OCI-LY7 (cell line): ENCODE measurements around the gene OAS3. TPM values are rescaled to one million over a fixed set of nuclear protein-coding genes. Genes with fewer than 3 reads are reported as not detected.

Experiments used
- BruUV-seq: library from RNA; stranded (reverse); fragments of 400-500 nt; replicated peaks from 2 replicates; lab custom pipeline; 2021; lab: Mats Ljungman, UMichigan
- CTCF ChIA-PET: fragments of 300-600 bp; sonication (Branson Sonifier 250); formaldehyde crosslinking; loops from one replicate; lab custom pipeline; 2022; ENCODE audit warnings: antibody characterized with exemption; ENCODE audit not compliant: unreplicated experiment; lab: Charles Lee
- POLR2A ChIA-PET: fragments of 300-600 bp; sonication (Branson Sonifier 250); formaldehyde crosslinking; loops from one replicate; lab custom pipeline; 2022; ENCODE audit warnings: antibody characterized with exemption; lab: Charles Lee
- DNase-seq: peaks from one replicate; pipeline ENCODE4 v3.0.0-alpha.2; 2015; ENCODE audit warnings: low spot score
- H2AFZ ChIP-seq: fragments of 200-600 bp; sonication (generic), shearing (Covaris generic); 2 replicates; pipeline ENCODE4 v1.6.1; 2014; ENCODE audit warnings: mild to moderate bottlenecking, antibody characterized with exemption, low read length, moderate library complexity
- H3K27ac ChIP-seq: fragments of 200-600 bp; sonication (generic); 2 replicates; pipeline ENCODE4 v1.5.1; 2014; ENCODE audit warnings: mixed run types, low read depth, mild to moderate bottlenecking, moderate library complexity, low read length, inconsistent platforms; ENCODE audit not compliant: poor library complexity, severe bottlenecking
- H3K36me3 ChIP-seq: fragments of 200-600 bp; sonication (generic); 2 replicates; pipeline ENCODE4 v1.6.1; 2014; ENCODE audit warnings: mild to moderate bottlenecking, antibody characterized with exemption, low read length, moderate library complexity, mixed read lengths; ENCODE audit not compliant: insufficient read depth
- H3K4me1 ChIP-seq: fragments of 200-600 bp; sonication (generic); 2 replicates; pipeline ENCODE4 v1.5.1; 2014; ENCODE audit warnings: mild to moderate bottlenecking, low read length; ENCODE audit not compliant: insufficient read depth, poor library complexity, severe bottlenecking
- H3K4me2 ChIP-seq: fragments of 200-600 bp; sonication (generic); 2 replicates; pipeline ENCODE4 v1.6.1; 2014; ENCODE audit warnings: mild to moderate bottlenecking, low read length
- H3K4me3 ChIP-seq: fragments of 200-600 bp; sonication (generic); 2 replicates; pipeline ENCODE4 v1.5.1; 2014; ENCODE audit warnings: mild to moderate bottlenecking, low read depth, low read length; ENCODE audit not compliant: poor library complexity, severe bottlenecking
- H3K79me2 ChIP-seq: fragments of 200-600 bp; sonication (generic); 2 replicates; pipeline ENCODE4 v1.6.1; 2016; ENCODE audit warnings: low read depth, mild to moderate bottlenecking, low read length, moderate library complexity, mixed read lengths; ENCODE audit not compliant: insufficient read depth
- H3K9me2 ChIP-seq: fragments of 200-600 bp; sonication (generic); 2 replicates; pipeline ENCODE4 v1.6.1; 2016; ENCODE audit warnings: mild to moderate bottlenecking, low read length, mixed read lengths; ENCODE audit not compliant: insufficient read depth
- H3K9me3 ChIP-seq: fragments of 200-600 bp; sonication (generic); 2 replicates; pipeline ENCODE4 v1.6.1; 2014; ENCODE audit warnings: mild to moderate bottlenecking, mixed run types, low read length, mixed read lengths
- H4K20me1 ChIP-seq: fragments of 200-600 bp; sonication (generic); 2 replicates; pipeline ENCODE4 v1.6.1; 2014; ENCODE audit warnings: mild to moderate bottlenecking, antibody characterized with exemption, low read length, moderate library complexity, mixed read lengths; ENCODE audit not compliant: insufficient read depth
- CTCF ChIP-seq: fragments of 200-600 bp; sonication (generic); conservative IDR thresholded peaks from 2 replicates; pipeline ENCODE4 v1.5.1; 2014; ENCODE audit warnings: mild to moderate bottlenecking, antibody characterized with exemption, low read length, moderate library complexity, mixed read lengths
- EZH2phosphoT487 ChIP-seq: fragments of 200-600 bp; sonication (generic); IDR thresholded peaks from 2 replicates; pipeline ENCODE4 v1.6.1; 2018; ENCODE audit warnings: low read depth, borderline replicate concordance, mild to moderate bottlenecking, mixed run types, antibody characterized with exemption, low read length, moderate library complexity, mixed read lengths
- intact Hi-C: fragments of 100-400 bp; cut with micrococcal nuclease; formaldehyde crosslinking; loops from one replicate; pipeline ENCODE4 v1.10.0; 2022; ENCODE audit not compliant: unreplicated experiment
- total RNA-seq, 2 experiments: library from RNA; depleted of rRNA in 1 of 2; stranded (reverse); fragments of >200 nt in 1 of 2; shearing (Covaris generic) in 1 of 2; gene quantifications; 2 replicates each; pipeline ENCODE4 v1.2.3, GENCODE V29; 2014 to 2022

OAS3 gene
- total RNA-seq, 2 experiments from 2014 or later: 0.79 to 9.2 TPM

GRCh38 chr12:112900298-112901145 lies 37.8 kb upstream of the OAS3 start:
- no peaks in the 10 kb centered on the region for H3K9me3 ChIP-seq
- H2AFZ ChIP-seq: no peak overlapping the region
- peaks cover 45% of the 10 kb centered on the region for H3K4me1 ChIP-seq
- H3K4me3 ChIP-seq: no peak overlapping the region
- peak overlapping the region; percentile 13; the same call in 1 of the 2 replicates for H3K4me2 ChIP-seq
- intact Hi-C loops: loop anchor here (2.0 to 10.0 kb wide), 4 partner anchors 92 to 252 kb away; no protein-coding TSS in a partner anchor
- H3K36me3 ChIP-seq: no peaks in the 10 kb centered on the region
- H3K9me2 ChIP-seq: no peaks in the 10 kb centered on the region
- TF ChIP-seq CTCF: peak; percentile 85
- no peak for TF ChIP-seq EZH2phosphoT487
- no peaks in the 10 kb centered on the region for H4K20me1 ChIP-seq
- H3K79me2 ChIP-seq: no peaks in the 10 kb centered on the region
- BruUV-seq: no TSS peak
- CTCF ChIA-PET: interaction anchor here (0.7 to 1.1 kb wide), 3 partner anchors 28 to 92 kb away, joined by 3 read pairs; no protein-coding TSS in a partner anchor
- POLR2A ChIA-PET: interaction anchor here (0.6 to 1.7 kb wide), 2 partner anchors 93 to 457 kb away, joined by 3 to 6 read pairs; no protein-coding TSS in a partner anchor
- peak; percentile 79 for DNase-seq
- peak overlapping the region; percentile 7 for H3K27ac ChIP-seq

- Histone ChIP-seq H3K9me3 (no peaks in the 10 kb centered on the region), H4K20me1 (no peaks in the 10 kb centered on the region), H3K4me2 (no peak overlapping the region), H3K4me3 (no peak overlapping the region), H3K36me3 (no peaks in the 10 kb centered on the region), H3K4me1 (peaks cover 53% of the 10 kb centered on the region), H2AFZ (no peak overlapping the region), H3K79me2 (no peaks in the 10 kb centered on the region), H3K27ac (peak overlapping the region; percentile 7), H3K9me2 (no peaks in the 10 kb centered on the region)
- intact Hi-C loops: loop anchor here (2.0 to 10.0 kb wide), 4 partner anchors 92 to 251 kb away; no protein-coding TSS in a partner anchor
- no TSS peak for BruUV-seq
- TF ChIP-seq EZH2phosphoT487: no peak
- no peak for TF ChIP-seq CTCF
- DNase-seq: no peak
- POLR2A ChIA-PET: interaction anchor here (0.7 to 1.7 kb wide), 2 partner anchors 92 to 194 kb away, joined by 3 to 6 read pairs; no protein-coding TSS in a partner anchor
- CTCF ChIA-PET: no interaction called here
Observed at GRCh38 chr12:112901271-112901670, 37.0 kb upstream of the OAS3 start.
